DND-41 (cell line): ENCODE data around the gene FABP2.

Source experiments
- CTCF ChIP-seq: IDR thresholded peaks from 2 replicates; pipeline ENCODE4 v1.5.1; 2012; ENCODE audit warnings: borderline replicate concordance, low read length, moderate library complexity, mild to moderate bottlenecking; ENCODE audit not compliant: poor library complexity, severe bottlenecking; ENCODE audit errors: extremely low read depth
- EZH2 ChIP-seq: IDR thresholded peaks from 3 replicates; pipeline ENCODE4 v1.6.1; 2012; ENCODE audit warnings: borderline replicate concordance, low read depth, mild to moderate bottlenecking, moderate library complexity, low read length, inconsistent platforms; ENCODE audit not compliant: severe bottlenecking

GRCh38 chr4:119303587-119304305, 18.2 kb downstream of the FABP2 start:
- TF ChIP-seq CTCF (no peak), EZH2 (no peak)
